Endothelial cell of umbilical vein (primary cell): ENCODE results near the gene NKTR. TPM values are rescaled to one million over a fixed set of nuclear protein-coding genes. Genes with fewer than 3 reads are reported as not detected.

Experiments
- BruUV-seq: library from RNA; stranded (reverse); fragments of 400-500 nt; replicated peaks from 2 replicates; lab custom pipeline; 2021; lab: Mats Ljungman, UMichigan
- CTCF ChIA-PET: fragments of 300-600, 350-600 bp; sonication (Branson Sonifier 250); formaldehyde crosslinking; loops from one replicate; lab custom pipeline; 2021; ENCODE audit warnings: antibody characterized with exemption, inconsistent platforms; lab: Charles Lee
- POLR2A ChIA-PET: fragments of 300-600, 350-600 bp; sonication (Branson Sonifier 250); formaldehyde crosslinking; loops from one replicate; lab custom pipeline; 2021; ENCODE audit warnings: antibody characterized with exemption, inconsistent platforms; lab: Charles Lee
- DNase-seq: peaks from one replicate; pipeline ENCODE4 v3.0.0-alpha.2; 2011; ENCODE audit warnings: low read depth, low spot score
- FAIRE-seq: peaks from 2 replicates; lab custom pipeline; 2011; peaks lifted over from hg19 to GRCh38; lab: Jason Lieb, UNC
- H2AFZ ChIP-seq: 2 replicates; pipeline ENCODE4 v1.6.0; 2012; ENCODE audit warnings: low read depth, low read length, control low read depth, inconsistent platforms
- H3K27ac ChIP-seq: 2 replicates; pipeline ENCODE4 v1.5.1; 2011; ENCODE audit warnings: low read depth, mild to moderate bottlenecking, control low read depth, low read length, moderate library complexity; ENCODE audit not compliant: insufficient read depth
- H3K27me3 ChIP-seq, 2 experiments: 2 replicates each; pipeline versions ENCODE4 v1.6.0 to v1.6.1; 2011; ENCODE audit warnings: low read length in 2 of 2, mixed read lengths in 1 of 2; ENCODE audit not compliant: control insufficient read depth in 2 of 2, insufficient read depth in 2 of 2
- H3K36me3 ChIP-seq, 2 experiments: 2 replicates in 1 of 2; 3 replicates in 1 of 2; pipeline ENCODE4 v1.5.1; 2011; ENCODE audit warnings: low read length in 2 of 2, mild to moderate bottlenecking in 1 of 2, moderate library complexity in 1 of 2; ENCODE audit not compliant: control insufficient read depth in 2 of 2, insufficient read depth in 2 of 2; ENCODE audit errors: extremely low read depth in 1 of 2
- H3K4me1 ChIP-seq: 3 replicates; pipeline ENCODE4 v1.5.1; 2011; ENCODE audit warnings: mild to moderate bottlenecking, low read length; ENCODE audit not compliant: control insufficient read depth, insufficient read depth; ENCODE audit errors: extremely low read depth
- H3K4me2 ChIP-seq: 2 replicates; pipeline ENCODE4 v1.6.1; 2011; ENCODE audit warnings: low read length, control low read depth, mixed read lengths; ENCODE audit not compliant: insufficient read depth
- H3K4me3 ChIP-seq, 3 experiments: fragments of 200-600 bp in 1 of 3; sonication (generic), shearing (Covaris generic) in 1 of 3; replicated peaks in 1 of 3; 2 replicates each; pipeline ENCODE4 v1.5.1; 2011 to 2016; ENCODE audit warnings: control low read depth in 3 of 3, low read length in 3 of 3, mild to moderate bottlenecking in 2 of 3, inconsistent platforms in 1 of 3, low read depth in 1 of 3, moderate library complexity in 1 of 3; ENCODE audit not compliant: insufficient read depth in 1 of 3
- H3K79me2 ChIP-seq: 2 replicates; pipeline ENCODE4 v1.6.0; 2012; ENCODE audit warnings: low read length, inconsistent platforms; ENCODE audit not compliant: control insufficient read depth, insufficient read depth
- H3K9ac ChIP-seq: replicated peaks from 2 replicates; pipeline ENCODE3; 2011; ENCODE audit warnings: low read length, control low read depth; ENCODE audit not compliant: insufficient read depth; ENCODE audit errors: extremely low read depth
- H3K9me1 ChIP-seq: replicated peaks from 3 replicates; pipeline ENCODE4 v1.6.0; 2011; ENCODE audit warnings: mild to moderate bottlenecking, low read length; ENCODE audit not compliant: control insufficient read depth, insufficient read depth; ENCODE audit errors: extremely low read depth
- H3K9me3 ChIP-seq: replicated peaks from 2 replicates; pipeline ENCODE4 v1.5.1; 2012; ENCODE audit warnings: low read length, inconsistent platforms; ENCODE audit not compliant: control insufficient read depth, insufficient read depth
- H4K20me1 ChIP-seq: replicated peaks from 2 replicates; pipeline ENCODE3; 2011; ENCODE audit warnings: mild to moderate bottlenecking, low read length; ENCODE audit not compliant: control insufficient read depth, insufficient read depth; ENCODE audit errors: extremely low read depth
- CTCF ChIP-seq, 2 donors: IDR thresholded peaks; 1 replicate in 1 of 2; 2 replicates in 1 of 2; pipeline ENCODE4 v1.5.1; 2011; ENCODE audit warnings: low read length in 2 of 2, mild to moderate bottlenecking in 2 of 2, moderate library complexity in 2 of 2, control low read depth in 1 of 2, inconsistent platforms in 1 of 2, low read depth in 1 of 2; ENCODE audit not compliant: insufficient read depth in 1 of 2; ENCODE audit errors: extremely low read depth in 1 of 2
- FOS ChIP-seq: IDR thresholded peaks from 2 replicates; pipeline ENCODE4 v1.6.1; 2011; ENCODE audit warnings: mild to moderate bottlenecking, low read length, moderate library complexity, borderline replicate concordance; ENCODE audit not compliant: insufficient read depth
- GATA2 ChIP-seq: IDR thresholded peaks from 2 replicates; pipeline ENCODE4 v1.7.0; 2011; ENCODE audit warnings: low read depth, mild to moderate bottlenecking, moderate library complexity, mixed read lengths, low read length; ENCODE audit not compliant: insufficient read length, insufficient read depth
- POLR2AphosphoS5 ChIP-seq: IDR thresholded peaks from 2 replicates; pipeline ENCODE4 v1.6.1; 2012; ENCODE audit warnings: low read depth, mild to moderate bottlenecking, control low read depth, low read length, moderate library complexity; ENCODE audit not compliant: insufficient read depth
- dilution Hi-C: fragments of 300-500 bp; cut with MboI; formaldehyde crosslinking; loops from one replicate; pipeline ENCODE4 v1.15.0; 2019; ENCODE audit warnings: low sequenced_read_pairs; ENCODE audit not compliant: extremely low pct_ligation_motif_present
- intact Hi-C: fragments of 100-400 bp; cut with micrococcal nuclease; formaldehyde crosslinking; loops from one replicate; pipeline ENCODE4 v1.10.0; 2022
- polyA plus RNA-seq, 4 experiments: library from polyadenylated mRNA; depleted of rRNA in 3 of 4; stranded (reverse) in 3 of 4; unstranded in 1 of 4; fragments of >200 nt; gene quantifications; 2 replicates each; pipeline versions ENCODE4 v1.2.1 to v1.2.3, GENCODE V29; 2011 to 2012; ENCODE audit warnings: missing spikeins in 1 of 4
- total RNA-seq: library from RNA; stranded (reverse); gene quantifications from 2 replicates; pipeline ENCODE4 v1.2.3, GENCODE V29; 2021

NKTR gene
- total and polyA plus RNA-seq, 2 donors (not counting 3 experiments of a cell fraction or from before 2014, with no cell fraction given): 27.4 to 99.0 TPM

GRCh38 chr3:42655331-42655888, 54.9 kb downstream of the NKTR start:
- Histone ChIP-seq H2AFZ (no peak overlapping the region), H3K79me2 (peaks cover 36% of the 10 kb centered on the region), H3K9me3 (no peaks in the 10 kb centered on the region), H3K27me3 (no peaks in the 10 kb centered on the region), H3K36me3 (peaks cover 0 to 7% of the 10 kb centered on the region in 2 experiments), H3K27ac (peak overlapping the region; percentile 74), H3K4me3 (peak overlapping the region; percentile 54 to 77 (median 57)), H3K4me1 (peaks cover 36% of the 10 kb centered on the region), H4K20me1 (no peaks in the 10 kb centered on the region), H3K4me2 (peak overlapping the region; percentile 62), H3K9ac (peak overlapping the region; percentile 87), H3K9me1 (no peaks in the 10 kb centered on the region)
- peak; percentile 11 for DNase-seq
- intact Hi-C loops (loop anchor here (2.0 kb wide), 2 partner anchors 29 to 73 kb away; partner anchors contain the start of gene KLHL40), dilution Hi-C loops (no loop called here)
- no TSS peak for BruUV-seq
- ChIA-PET CTCF (no interaction called here), POLR2A (no interaction called here)
- TF ChIP-seq POLR2AphosphoS5 (peak; percentile 32), GATA2 (no peak)
- FAIRE-seq: no peak

- peak; percentile 37 for DNase-seq
- no peak for TF ChIP-seq CTCF (IDR thresholded peaks at IDR 0.05; ENCODE audit: extremely low read depth in 1 of 2, insufficient read depth in 1 of 2, low read depth in 1 of 2, low read length in 2 of 2)
- TF ChIP-seq FOS: peak; percentile 57
- no peak overlapping the region for H3K27ac ChIP-seq
- no peaks in the 10 kb centered on the region for H3K27me3 ChIP-seq
- H3K36me3 ChIP-seq: peaks cover 0 to 7% of the 10 kb centered on the region in 2 experiments
- intact Hi-C loops: loop anchor here (2.0 kb wide), 2 partner anchors 29 to 73 kb away; partner anchors contain the start of gene KLHL40
- no peak overlapping the region for H3K9ac ChIP-seq
- peak overlapping the region; percentile 2 for H3K4me2 ChIP-seq
- no peak overlapping the region for H2AFZ ChIP-seq
- POLR2A ChIA-PET: no interaction called here
- dilution Hi-C loops: no loop called here
- H4K20me1 ChIP-seq: no peaks in the 10 kb centered on the region
- no peaks in the 10 kb centered on the region for H3K9me3 ChIP-seq
- CTCF ChIA-PET: no interaction called here
- H3K4me3 ChIP-seq: no peak overlapping the region
- peaks cover 36% of the 10 kb centered on the region for H3K4me1 ChIP-seq
- BruUV-seq: no TSS peak
- H3K79me2 ChIP-seq: peaks cover 31% of the 10 kb centered on the region
- no peaks in the 10 kb centered on the region for H3K9me1 ChIP-seq
- FAIRE-seq: peak; percentile 77
Observed at GRCh38 chr3:42655980-42656679, 55.6 kb downstream of the NKTR start.
